HTERT RPE-1 (cell line): Measurements from ENCODE around the gene KCNG4.
"Not testable (repeated sequence)": the region's sequence is repeated elsewhere in the genome, so short reads cannot be mapped to it uniquely, and the experiment has no call there.

Source experiments
- in situ Hi-C: fragments of 300-500 bp; cut with MboI; formaldehyde crosslinking; loops from 4 replicates; pipeline ENCODE4 v1.14.3; 2020; ENCODE audit warnings: low sequenced_read_pairs

KCNG4 gene

DNA sequence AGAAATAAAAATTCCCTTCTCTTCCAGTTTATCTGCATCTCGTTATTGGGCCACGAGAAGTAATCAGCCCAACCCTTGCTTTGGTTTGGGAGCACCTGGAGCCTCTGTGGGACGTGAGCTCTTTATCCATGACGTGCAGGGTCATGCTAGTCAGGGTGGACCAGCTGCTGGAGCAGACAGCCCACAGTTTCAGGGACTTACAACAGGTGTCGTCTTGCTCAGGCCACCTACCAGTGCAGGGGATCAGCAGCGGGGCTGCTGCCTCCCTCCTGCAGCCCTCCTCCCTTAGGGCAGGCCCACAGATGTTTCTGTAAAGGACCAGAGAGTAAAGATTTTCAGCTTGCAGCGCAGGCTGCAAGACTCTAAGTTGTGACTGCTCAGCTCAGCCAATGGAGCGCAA lies 31.9 kb downstream of the KCNG4 start:
- in situ Hi-C loops: no loop called here

DNA sequence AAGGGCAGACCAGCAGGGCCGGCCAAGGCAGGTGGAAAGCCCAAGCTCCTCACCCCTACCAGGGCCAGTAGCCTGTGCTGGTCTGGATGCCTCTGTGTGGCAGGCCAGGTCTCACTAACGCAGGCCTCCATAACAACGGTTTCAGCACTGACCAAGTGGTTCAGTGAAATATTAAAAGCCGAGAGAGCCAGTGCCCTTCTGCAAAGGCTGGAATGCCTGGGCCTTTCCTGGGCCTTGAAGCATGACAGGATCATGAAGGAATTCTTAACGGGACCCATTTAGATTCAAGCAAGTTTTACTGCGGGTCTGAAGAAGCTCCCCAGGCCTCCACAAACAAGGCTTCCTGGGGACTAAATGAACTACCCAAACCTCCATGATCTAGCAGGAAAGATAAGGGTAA lies 32.6 kb downstream of the KCNG4 start:
- in situ Hi-C loops: no loop called here

DNA sequence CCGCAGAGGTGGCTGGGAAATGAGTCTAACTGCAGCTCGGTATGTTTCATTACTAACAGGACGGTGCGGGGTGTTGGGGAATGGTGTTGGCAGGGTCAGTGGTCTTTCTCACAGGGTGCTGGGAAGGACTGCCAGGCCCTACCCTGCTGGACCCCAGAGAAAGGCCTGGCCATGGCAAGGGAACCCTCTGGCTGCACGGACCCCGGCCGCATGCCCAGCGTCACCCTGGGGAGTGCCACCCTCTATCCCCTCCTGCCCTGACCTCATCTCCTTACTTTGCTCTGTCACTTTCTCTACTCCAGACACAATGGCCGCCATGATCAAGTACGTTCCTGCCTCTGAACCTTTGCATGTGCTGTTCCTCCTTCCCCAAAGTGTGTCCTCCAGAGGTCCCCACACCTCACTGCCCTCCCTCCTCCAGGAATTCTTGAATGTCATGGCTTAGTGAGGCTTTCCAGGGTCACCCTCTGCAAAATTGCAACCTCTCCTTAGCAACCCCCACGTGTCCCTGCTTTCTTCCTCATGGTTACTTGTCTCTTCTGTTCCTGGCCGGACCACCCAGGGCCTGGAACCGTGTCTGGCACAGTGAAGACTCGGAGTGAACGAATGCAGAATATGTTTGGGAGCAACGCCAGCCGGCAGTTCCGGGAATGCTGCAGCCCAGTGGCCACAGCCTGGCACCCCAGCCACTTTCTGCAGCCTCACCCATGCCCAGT lies 33.7 kb downstream of the KCNG4 start:
- in situ Hi-C loops: no loop called here

DNA sequence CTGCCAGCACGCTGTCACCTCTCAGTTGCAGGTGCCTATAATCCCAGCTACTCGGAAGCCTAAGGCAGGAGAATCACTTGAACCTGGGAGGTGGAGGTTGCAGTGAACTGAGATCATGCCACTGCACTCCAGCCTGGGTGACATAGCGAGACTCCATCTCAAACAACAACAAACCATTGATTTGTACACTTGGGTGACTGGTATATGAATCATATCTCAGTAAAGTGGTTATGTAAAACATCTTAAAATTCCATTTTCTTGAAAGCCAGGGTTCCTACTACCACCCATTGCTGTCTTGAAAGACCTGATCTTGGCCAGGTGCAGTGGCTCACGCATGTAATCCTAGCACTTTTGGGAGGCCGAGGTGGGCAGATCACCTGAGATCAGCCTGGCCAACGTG lies 34.7 kb downstream of the KCNG4 start:
- in situ Hi-C loops: not testable (repeated sequence)

DNA sequence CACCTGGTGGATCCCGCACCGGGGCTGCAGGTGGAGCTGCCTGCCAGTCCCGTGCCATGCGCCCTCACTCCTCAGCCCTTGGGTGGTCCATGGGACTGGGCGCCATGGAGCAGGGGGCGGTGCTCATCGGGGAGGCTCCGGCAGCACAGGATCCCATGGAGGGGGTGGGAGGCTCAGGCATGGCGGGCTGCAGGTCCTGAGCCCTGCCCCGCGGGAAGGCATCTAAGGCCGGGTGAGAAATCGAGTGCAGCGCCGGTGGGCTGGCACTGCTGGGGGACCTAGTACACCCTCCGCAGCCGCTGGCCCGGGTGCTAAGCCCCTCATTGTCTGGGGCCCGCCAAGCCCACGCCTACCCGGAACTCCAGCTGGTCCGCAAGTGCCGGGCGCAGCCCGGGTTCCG lies 35.3 kb downstream of the KCNG4 start:
- in situ Hi-C loops: not testable (repeated sequence)

DNA sequence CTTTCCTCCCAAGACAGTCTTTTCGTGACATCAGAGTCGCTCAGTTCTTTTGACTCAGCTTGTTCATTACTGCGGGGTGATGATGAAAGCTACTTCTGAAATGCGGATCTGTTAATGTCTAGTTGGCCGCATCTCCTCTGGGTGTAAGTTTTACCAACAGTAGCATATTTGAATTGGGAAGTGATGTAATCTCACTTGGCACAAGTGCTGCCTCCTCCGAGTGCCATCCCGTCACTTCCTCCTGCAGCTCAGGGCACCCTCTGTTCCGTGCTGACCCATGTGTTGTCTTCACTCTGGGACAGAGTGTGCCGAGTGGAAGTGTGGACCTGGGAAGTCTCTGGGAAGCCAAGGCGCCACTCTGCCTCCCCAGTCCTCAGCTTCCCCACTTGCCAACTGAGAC lies 40.0 kb downstream of the KCNG4 start:
- in situ Hi-C loops: no loop called here

DNA sequence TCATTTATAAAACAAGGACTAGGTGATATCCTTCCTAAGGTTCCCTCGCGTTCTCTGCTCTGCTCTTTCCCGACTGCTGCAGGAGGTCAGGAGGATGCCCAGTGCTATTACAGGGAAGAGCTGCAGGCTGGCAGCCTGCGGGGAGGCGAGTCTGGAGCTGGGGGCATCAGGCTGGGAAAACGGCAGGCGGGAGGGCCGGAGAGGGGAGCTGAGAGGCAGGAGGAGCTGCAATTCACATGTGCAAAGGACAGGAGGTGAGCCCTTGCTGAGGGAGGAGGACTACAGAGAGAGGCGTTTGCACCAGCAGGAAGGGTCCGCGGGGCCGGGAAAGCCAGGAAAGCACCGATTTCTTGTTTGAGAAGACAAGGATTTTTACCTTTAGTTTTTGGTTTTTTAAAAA lies 40.7 kb downstream of the KCNG4 start:
- in situ Hi-C loops: no loop called here

DNA sequence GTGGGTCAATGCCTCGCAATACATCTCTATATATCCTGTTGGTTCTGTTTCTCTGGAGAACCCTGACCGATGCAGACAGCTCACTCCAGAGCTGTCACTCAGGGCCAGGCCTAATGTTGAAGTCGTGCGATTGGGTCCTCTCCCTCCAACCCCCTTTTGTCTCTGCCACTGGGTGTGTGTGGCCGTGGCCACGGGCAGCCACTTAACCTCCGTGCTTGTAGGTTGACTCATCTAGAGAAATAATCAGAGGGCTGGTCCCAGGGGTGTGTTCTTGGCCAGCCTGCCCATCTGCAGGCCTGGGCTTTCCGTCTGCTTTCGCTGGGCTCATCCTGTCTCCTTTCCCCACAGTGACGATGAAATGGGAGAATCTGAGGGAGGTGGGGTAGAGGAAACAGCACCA lies 41.4 kb downstream of the KCNG4 start:
- in situ Hi-C loops: no loop called here

DNA sequence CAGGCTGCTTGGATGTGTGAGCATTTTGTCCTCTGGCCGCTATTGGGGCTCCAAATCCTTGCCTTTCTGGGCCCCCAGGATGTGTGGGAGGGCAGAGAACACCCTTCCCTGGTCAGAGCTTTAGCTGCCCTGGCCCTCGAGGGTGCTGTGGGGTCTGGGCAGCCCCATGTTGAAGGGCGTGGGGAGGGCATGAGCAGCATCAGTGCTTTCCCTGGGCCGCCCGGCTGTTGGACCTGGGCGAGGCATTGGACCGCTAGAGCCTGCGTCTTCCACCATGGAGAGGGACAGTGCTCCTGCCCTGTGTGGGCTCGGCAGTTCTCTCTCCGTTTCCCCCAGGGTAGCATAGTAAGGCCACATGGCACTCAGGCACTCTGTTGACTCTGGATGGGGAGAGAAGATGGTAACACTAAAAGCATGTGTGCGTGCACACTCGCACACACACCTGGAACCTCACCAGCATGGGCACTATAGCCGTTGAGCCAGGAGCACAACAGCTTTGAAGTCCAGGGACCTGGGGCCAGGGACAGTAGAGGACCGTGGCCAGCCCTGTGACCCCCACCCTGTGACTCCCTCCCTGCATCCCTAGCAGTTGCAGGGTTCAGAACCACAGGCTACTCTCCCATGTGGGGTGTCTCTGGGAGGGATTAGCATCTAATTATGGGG lies 42.2 kb downstream of the KCNG4 start:
- in situ Hi-C loops: no loop called here

DNA sequence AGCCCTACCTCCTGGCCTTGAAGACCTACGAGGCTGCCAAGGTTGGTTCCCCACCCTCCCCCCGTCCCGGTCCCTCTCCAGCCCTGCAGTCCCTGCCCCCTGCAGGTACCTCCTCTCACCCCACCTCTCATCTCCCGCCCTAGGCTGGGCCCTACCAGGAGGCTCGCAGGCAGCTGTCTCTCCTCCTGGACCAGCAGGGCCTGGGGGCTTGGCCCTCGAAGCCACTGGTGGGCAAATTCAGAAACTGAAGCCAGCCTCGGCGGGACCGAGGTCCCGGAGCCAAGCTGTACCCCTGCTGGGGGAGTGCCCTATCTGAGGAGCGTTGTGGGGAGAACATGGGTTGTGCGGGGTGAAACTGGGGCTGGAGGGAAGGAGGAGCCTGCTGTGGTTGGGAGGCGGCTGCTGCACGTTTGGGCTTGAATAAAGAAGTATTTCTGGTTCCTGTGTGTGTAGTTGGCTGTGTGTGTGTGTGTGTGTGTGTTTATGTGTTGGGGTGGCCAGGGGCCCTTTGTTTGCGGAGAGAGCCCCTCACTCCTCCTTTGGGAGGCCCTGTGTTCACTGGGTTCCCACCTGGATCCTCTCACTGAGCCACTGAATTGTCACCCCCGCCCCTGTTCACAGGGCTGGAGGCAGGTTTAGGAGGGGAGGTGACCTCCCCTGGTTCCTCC lies 43.0 kb downstream of the KCNG4 start:
- in situ Hi-C loops: no loop called here

DNA sequence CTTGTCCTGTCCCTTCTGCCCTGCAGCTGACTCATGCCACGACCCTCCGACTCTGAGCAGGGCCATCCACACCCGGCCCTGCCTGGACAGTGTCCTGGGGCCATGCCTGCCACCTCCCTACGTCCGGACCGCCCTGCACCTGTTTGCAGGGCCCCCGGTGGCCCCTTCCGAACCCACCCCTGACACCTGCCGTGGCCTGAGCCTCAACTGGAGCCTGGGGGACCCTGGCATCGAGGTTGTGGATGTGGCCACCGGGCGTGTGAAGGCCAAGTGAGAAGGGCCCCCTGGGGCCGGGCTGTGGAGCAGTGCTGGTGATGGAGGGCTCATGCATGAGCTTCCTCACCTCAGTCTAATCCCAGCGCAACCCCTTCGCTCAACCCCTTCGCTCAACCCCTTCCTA lies 43.7 kb downstream of the KCNG4 start:
- in situ Hi-C loops: no loop called here

DNA sequence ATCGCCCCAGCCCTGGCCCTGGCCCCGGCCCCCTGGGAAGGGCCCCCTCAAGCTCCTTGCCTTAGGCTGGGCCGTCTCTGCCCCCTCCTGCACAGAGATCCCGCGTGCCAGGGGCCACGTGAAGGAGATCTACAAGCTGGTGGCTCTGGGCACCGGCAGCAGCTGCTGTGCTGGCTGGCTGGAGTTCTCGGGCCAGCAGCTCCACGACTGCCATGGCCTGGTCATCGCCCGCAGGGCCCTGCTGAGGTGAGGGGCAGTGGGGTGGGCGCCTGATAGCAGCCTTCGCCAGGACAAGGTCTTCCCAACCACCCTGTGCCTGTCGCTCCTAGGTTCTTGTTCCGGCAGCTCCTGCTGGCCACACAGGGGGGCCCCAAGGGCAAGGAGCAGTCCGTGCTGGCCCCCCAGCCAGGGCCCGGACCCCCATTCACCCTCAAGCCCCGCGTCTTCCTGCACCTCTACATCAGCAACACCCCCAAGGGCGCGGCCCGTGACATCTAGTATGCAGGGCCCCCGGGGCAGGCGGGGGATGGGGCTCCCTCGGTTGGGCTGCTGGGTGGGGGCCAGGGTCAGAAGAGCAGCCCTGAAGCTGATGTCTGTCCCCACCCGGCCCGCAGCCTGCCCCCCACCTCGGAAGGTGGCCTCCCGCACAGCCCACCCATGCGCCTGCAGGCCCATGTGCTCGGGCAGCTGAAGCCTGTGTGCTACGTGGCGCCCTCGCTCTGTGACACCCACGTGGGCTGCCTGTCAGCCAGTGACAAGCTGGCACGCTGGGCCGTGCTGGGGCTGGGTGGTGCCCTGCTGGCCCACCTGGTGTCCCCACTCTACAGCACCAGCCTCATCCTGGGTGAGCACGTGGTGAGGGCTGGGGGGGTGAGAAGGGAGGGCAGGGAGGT lies 44.4 kb downstream of the KCNG4 start:
- in situ Hi-C loops: no loop called here

DNA sequence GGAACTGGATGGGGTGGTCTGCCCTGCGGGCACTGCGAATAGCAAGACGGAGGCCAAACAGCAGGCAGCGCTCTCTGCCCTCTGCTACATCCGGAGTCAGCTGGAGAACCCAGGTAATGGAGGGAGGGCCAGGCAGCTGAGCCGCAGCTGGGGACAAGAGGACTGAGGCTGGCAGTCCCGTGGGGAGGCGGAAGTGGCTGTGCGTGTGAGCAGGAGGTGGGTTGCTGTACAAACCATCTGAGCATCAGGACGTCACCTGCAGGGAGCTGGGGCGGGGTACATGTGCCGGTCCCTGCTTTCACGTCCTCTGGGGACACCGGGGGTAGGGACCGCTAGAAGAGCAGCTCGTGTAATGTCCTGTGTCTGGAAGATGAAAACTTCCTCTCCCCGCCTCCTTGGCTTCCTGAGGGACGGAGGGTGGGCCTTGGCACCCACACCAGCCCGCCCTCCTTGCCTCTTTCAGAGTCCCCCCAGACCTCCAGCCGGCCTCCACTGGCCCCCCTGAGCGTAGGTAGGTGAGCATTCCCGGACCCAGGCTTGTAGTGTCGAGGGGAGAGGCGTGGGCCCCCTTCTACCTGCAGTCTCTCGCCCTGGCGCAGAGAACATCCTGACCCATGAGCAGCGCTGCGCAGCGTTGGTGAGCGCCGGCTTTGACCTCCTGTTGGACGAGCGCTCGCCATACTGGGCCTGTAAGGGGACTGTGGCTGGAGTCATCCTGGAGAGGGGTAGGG lies 45.2 kb downstream of the KCNG4 start:
- in situ Hi-C loops: no loop called here

DNA sequence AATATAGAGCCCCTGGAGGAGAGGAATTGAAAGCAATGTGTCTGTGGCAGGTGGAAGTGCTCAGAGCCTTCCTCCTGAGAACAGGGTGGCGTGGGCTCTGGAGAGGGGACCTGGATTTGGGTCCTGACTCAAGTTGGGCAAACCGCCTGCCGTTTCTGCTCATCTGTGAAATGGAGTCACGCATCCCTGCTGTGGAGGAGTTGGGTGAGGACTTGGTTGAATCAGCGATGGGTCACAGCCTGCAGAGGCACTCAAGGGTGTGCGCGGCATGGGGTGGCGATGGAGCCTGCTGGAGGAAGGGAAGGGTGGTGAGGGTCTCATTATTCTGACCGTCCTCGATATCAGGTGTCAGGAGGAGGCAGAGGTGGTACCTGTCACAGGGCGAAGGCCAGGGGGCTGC lies 45.8 kb downstream of the KCNG4 start:
- in situ Hi-C loops: no loop called here

DNA sequence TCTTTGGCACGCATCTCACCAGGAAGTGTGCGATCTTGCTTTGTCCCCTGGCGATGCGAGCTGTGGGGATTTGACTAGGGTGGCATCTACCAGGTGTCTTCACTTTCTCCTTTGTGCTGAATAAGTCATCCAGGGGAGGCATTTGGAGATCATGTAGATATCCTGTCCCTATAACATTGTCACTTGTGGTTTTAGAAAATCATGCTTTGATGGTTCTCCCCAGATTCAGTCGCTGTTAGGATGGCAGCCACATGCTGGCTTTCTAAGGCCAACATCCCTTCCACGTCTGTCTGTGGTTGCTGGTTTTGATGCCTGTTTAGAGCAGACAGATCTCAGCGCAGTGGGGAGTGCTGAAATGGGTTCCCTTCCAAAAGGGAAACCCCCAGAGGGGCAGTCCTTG lies 46.3 kb downstream of the KCNG4 start:
- in situ Hi-C loops: no loop called here

DNA sequence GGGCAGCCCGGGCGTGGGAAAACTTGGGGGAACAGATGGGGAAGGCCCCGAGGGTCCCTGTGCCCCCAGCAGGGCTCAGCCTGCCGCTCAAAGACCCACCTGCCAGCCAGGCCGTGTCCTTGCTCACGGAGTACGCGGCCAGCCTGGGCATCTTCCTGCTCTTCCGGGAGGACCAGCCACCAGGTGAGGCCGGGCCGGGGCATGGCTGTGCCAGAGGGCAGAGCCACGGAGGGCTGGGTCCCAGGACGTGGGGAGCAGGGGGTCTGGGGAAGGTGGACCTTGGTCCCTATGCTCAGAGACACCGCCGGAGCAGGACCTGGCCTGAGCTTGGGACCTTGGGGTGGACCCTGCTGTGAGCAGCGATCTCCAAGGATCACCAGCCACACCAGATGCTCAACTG lies 48.3 kb downstream of the KCNG4 start:
- in situ Hi-C loops: no loop called here

DNA sequence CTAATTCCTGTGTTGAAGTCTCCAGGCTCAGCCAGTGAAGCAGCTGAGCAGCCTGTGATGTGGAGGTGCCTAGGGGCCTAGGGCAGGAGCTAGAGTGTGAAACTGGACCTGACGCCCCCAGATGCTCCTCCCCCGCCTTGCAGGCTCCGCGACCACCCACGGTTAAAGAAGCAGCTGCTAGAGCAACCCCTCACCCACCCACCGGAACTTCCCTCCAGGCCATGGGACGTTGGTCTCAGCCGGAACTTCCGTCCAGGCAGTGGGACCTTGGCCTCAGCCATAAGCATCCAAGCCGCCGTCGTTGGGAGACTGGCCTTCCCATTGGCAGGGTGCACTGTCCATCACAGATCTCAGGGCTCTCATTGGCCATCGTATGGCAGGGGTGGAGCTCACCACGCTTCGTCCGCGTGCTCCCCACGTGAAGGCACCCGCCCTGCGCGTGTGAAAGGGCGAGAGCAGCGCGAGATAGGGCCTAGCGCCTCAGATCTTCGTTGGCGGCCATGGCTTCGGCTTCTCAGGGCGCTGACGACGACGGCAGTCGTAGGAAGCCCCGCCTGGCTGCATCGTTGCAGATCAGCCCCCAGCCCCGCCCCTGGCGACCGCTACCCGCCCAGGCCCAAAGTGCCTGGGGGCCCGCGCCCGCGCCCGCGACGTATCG lies 49.0 kb downstream of the KCNG4 start, which contains the start of gene ADAD2:
TSS of gene ADAD2 (plus strand) at position 427 of the 658 bp plus-strand sequence. CDS start at position 501, 74 bp downstream.
- in situ Hi-C loops: no loop called here

DNA sequence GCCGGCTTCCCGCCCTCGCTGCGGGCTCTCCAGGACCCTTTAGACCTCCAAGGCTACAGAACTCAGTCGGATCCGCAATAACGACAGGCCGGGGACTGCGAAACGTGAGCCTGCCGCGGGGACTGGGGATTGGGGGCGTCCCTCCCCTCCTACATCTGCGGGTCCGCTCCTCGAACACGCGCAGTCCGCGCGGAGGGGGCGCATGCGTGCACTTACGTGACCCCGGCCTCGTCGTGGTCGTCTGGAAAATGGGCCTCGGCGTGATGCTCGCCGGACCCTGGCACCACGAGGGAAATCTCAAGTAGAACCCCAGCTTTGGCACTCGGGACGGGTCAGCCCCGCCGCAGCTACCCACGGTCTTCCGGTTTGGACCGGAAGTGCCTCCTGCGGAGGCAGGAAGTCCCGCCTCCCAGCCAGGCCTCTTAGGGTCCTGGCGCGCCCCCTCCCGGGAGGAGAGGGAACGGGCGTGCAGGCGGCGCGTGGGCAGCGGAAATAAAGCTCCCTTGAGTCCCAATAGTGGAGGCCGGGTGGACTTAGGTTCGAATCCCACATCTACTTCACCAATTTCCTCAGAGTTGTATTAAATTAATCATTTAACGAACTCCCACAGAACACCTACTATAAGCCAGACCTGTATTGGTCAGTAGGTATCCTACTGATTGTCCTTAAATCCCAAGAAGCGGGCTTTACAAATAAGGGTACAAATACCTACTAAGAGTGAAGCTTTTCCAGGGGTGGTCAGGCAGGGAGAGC lies 53.0 kb downstream of the KCNG4 start, which contains the start of gene TAF1C:
TSS of gene TAF1C (minus strand) at position 373 of the 753 bp plus-strand sequence. CDS start 2,069 bp downstream, outside the sequence.
- in situ Hi-C loops: no loop called here

DNA sequence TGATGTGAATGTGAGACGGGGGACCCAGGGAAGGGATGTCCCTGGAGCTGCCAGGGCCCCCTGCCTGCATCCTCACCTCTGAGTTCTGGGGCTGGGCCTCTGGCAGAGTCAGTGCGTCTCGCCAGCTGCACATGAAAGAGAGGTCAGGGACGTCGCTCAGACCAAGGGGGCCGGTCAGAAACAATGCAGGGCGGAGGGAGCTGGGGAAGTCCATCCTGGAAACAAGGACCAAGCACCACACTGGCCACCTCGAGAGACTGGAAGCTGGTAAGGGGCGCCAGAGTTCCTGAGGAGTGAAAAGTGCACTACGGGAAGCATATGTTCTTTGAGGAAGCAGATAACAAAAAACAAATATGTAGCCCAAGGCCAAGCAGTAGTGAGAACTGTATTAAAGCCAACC lies 55.0 kb downstream of the KCNG4 start:
- in situ Hi-C loops: no loop called here
